HG02884 (cell line): ENCODE measurements around the gene CELA3A.
"Not testable (repeated sequence)": the region's sequence is repeated elsewhere in the genome, so short reads cannot be mapped to it uniquely, and the experiment has no call there.

Experiments
- ATAC-seq: cut with Tn5 transposase; IDR thresholded peaks from one replicate; pipeline ENCODE4 v1.9.1; 2021; ENCODE audit warnings: mild to moderate bottlenecking, moderate library complexity; ENCODE audit not compliant: unreplicated experiment

The CELA3A gene

GRCh38 chr1:22001409-22001808 is at the start of gene CELA3A:
CELA3A (plus strand) TSS chr1:22001657; CDS start chr1:22001675, 18 bp downstream.
- no peak for ATAC-seq

- no peak for ATAC-seq
Measured at GRCh38 chr1:21952786-21953520, 48.5 kb upstream of the CELA3A start.

- ATAC-seq: no peak
Measured at GRCh38 chr1:21955058-21955457, 46.4 kb upstream of the CELA3A start.

- no peak for ATAC-seq
Measured at GRCh38 chr1:21955501-21956281, 45.8 kb upstream of the CELA3A start.

GRCh38 chr1:21956720-21957552 is 44.5 kb upstream of the CELA3A start:
- no peak for ATAC-seq

- ATAC-seq: no peak
Measured at GRCh38 chr1:21961337-21961736, 40.1 kb upstream of the CELA3A start.

- ATAC-seq: no peak
Measured at GRCh38 chr1:21961799-21962198, 39.7 kb upstream of the CELA3A start.

GRCh38 chr1:21963477-21964217 is 37.8 kb upstream of the CELA3A start:
- no peak for ATAC-seq

- no peak for ATAC-seq
Measured at GRCh38 chr1:21966247-21967000, 35.0 kb upstream of the CELA3A start.

GRCh38 chr1:21967216-21967615 is 34.2 kb upstream of the CELA3A start:
- not testable (repeated sequence) for ATAC-seq

GRCh38 chr1:21969066-21969465 is 32.4 kb upstream of the CELA3A start:
- ATAC-seq: not testable (repeated sequence)

- ATAC-seq: not testable (repeated sequence)
Measured at GRCh38 chr1:21970523-21970922, 30.9 kb upstream of the CELA3A start.

GRCh38 chr1:21972973-21973441 is 28.4 kb upstream of the CELA3A start:
- ATAC-seq: not testable (repeated sequence)

GRCh38 chr1:21973948-21974347 is 27.5 kb upstream of the CELA3A start:
- ATAC-seq: not testable (repeated sequence)

- not testable (repeated sequence) for ATAC-seq
Measured at GRCh38 chr1:21974699-21975098, 26.8 kb upstream of the CELA3A start.

GRCh38 chr1:21975296-21975695 is 26.2 kb upstream of the CELA3A start:
- ATAC-seq: not testable (repeated sequence)

- ATAC-seq: not testable (repeated sequence)
Measured at GRCh38 chr1:21976703-21977239, 24.7 kb upstream of the CELA3A start, which contains the start of gene CELA3B. CELA3B (plus strand) TSS chr1:21977022; CDS start chr1:21977040, 18 bp downstream.

GRCh38 chr1:21978209-21978608 is 23.2 kb upstream of the CELA3A start:
- ATAC-seq: not testable (repeated sequence)
